LNCAP (cell line): ENCODE data around the gene CBX7.

ENCODE experiments used
- TF ChIP-seq, protein P1 (sequence below): fragments of 450-650 bp; IDR thresholded peaks from 2 replicates; pipeline ENCODE4 v1.5.1; 2017; ENCODE audit warnings: mild to moderate bottlenecking

The CBX7 gene

DNA sequence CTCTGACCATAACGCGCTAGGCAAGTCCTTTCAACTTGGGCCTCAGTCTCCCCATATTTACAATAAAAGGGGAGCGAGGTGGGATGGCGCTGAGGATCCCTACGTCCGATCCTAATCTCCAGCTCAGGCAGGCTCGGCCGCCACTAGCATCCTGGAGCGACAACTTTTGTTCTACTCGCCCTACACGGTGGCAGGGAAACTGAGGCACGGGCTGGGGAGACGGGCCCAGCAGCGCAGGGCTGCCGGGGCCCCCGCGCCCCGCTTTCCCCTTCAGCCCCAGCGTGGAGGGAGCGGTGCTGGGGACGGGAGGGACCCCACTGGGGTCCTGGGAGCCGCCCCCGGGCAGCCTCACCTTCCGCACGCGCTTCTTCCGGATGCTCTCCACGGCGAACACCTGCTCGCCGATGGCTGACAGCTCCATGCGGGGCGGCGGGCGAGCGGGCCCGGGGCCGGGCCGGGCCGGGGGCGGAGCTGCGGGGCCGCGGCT, 413 bp downstream of the CBX7 start:
- TF ChIP-seq, protein P1, sequence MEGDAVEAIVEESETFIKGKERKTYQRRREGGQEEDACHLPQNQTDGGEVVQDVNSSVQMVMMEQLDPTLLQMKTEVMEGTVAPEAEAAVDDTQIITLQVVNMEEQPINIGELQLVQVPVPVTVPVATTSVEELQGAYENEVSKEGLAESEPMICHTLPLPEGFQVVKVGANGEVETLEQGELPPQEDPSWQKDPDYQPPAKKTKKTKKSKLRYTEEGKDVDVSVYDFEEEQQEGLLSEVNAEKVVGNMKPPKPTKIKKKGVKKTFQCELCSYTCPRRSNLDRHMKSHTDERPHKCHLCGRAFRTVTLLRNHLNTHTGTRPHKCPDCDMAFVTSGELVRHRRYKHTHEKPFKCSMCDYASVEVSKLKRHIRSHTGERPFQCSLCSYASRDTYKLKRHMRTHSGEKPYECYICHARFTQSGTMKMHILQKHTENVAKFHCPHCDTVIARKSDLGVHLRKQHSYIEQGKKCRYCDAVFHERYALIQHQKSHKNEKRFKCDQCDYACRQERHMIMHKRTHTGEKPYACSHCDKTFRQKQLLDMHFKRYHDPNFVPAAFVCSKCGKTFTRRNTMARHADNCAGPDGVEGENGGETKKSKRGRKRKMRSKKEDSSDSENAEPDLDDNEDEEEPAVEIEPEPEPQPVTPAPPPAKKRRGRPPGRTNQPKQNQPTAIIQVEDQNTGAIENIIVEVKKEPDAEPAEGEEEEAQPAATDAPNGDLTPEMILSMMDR: no peak

DNA sequence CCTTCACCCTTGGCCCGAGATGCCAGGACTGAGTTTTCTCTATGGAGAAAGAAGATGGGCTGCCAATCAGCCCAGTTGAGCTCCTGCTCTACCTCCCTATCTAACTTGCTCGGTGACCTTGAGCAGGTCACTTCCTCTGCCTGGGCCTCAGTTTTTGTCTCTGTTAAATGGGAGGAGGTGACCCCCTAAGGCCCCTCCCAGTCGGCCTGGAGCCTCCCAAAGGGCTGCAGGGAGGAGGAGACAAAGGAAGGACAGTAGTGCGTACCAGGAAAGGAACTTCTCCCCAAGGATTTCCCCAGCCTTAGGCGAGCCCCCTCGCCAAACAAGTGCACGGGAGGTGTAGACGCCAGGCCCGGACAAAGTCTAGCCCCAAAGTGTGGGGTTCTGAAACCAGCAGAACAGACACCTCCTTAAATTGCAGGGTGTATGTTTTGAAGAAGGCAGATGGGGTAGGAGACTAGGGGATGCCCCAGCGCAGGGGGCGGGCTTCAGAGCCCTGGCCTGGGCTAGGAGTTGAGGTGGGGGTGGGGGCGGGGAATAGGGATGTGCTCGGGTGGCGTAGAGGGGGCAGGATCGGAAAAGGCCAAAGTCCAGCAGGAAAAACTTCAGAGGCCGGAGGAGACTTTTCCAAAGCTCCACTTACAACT, 1.0 kb downstream of the CBX7 start:
- TF ChIP-seq, protein P1: no peak

DNA sequence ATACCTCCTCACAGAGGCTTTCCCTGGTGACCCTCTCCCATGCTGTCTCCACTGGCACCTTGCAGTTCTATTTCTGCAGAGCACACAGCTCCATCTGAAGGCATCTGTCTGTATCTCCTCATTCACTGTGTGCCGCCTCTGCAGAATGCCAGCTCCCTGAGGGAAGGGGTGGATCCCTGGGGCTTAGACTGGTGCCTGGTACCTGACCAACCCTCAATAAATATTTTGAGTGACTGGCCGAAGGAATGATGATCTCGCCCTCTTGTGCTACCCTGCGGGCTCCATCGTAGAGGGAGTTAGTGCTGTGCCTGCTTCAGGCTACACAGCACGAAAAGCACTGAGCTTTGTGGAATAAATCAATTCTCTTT, 1.6 kb downstream of the CBX7 start:
- TF ChIP-seq, protein P1: no peak

DNA sequence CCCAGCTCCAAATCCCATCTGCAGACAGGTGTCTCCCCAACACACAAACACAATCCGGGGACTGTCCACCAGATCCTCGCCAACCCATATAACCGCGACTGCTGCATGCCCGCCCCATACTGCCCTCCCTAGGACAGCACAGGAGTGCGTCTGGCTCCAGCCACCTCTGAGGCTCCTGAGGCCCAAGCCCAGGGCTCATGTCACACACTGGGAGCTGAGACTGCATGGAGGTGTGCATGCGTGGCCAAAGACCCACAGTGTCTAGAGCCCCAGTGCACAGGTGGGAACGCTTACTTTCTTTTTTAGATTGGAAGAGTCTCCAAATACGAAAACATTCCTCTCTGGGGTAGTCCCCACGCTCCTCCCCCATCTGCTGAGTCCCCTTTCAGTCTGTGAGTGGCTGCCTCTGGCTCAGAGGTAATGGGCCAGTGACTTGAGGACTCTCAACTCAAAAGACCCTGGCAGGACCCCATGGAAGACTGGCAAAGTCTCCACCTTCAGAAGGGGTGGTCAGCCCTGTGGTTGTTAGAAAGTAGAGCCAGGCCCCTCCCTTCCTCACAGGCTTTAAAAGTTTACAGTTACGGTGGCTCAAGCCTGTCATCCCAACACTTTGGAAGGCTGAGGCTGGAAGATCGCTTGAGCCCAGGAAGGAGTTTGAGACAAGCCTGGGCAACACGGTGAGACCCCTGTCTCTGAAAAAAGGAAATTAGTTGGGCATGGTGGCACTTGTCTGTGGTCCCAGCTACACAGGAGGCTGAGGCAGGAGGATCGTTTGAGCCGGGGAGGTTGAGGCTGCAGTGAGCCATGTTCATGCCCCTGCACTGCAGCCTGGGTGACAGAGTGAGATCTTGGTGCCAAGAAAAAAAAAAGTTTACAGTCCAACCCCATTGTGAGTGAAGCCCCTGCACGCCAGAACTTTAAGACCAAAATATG, 2.3 kb downstream of the CBX7 start:
- TF ChIP-seq, protein P1: no peak

DNA sequence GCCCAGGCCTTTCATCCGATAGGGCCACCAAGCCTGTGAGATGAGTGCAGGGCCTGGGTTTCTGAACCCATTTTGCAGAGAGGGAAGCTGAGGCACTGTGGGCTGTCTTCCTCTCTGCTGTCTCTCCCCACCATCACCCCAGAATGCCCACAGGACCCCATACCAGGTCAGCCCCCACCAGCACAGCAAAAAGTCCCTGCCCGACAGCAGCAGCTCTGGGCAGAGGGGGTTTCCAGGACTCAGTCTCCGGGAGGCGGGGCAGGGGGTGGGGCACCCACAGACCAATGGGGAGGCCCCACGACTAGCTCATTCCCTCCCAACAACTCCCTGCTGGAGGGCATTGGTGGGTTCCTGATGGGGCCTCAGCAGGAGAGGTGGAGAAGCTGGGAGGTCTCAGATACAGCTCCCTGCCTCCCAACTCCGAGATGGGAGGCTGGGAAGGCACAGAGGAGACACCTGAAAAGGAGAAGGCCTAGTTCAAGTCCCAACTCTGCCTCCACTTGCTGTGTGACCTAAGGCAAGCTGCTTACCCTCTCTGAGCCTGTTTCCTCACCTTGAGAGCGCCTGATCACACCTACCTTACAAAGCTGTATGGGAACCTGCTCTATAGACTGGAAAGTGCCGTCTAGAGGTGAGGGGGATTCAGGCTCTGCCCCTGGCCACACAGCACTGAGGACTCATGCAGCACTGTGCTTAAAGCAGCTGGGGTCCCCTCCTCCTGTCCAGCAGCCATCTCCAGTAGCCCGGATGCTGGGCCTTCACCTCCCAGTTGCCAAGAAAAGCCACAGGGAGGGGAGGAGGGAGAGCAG, 3.5 kb downstream of the CBX7 start:
- TF ChIP-seq, protein P1: no peak

DNA sequence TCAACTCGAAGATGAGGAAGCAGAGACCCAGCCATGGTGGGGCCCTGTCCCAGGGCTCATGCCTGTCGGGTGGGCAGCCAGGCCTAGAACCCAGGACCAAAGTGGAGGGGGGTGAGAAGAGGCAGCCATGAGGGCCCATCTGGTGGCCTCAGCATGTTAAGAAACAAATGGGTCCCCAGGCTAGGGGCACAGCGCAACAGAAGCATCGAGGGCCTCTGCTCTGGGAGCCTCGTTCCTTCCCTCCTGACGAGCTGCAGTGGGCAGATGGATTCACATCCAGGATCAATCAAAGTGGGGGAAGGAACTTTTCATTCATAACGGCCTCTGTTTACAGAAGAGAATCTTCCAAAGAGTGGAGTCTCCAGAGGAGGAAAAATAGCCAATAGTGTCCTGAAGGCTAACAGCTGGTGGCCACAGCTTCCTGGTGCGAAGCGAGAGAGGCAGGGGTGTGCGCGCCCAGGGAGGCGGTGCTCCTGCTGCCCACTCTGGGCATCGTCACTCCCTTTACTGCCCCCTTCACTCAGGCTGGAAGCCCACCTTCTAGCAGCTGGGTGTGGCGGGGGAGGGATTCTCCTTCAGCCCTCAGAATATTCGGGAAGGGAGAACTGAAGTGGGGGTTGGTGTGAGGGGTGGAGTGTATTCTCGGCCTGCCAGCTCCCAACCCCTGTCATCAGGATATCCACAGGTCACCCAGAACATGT, 4.3 kb downstream of the CBX7 start:
- TF ChIP-seq, protein P1: no peak
